GM12878 (cell line): ENCODE data around the gene DEGS2. TPM values are rescaled to one million over a fixed set of nuclear protein-coding genes. Genes with fewer than 3 reads are reported as not detected.

Source experiments
- ATAC-seq: fragments of 200-7000 bp; cut with Tn5 transposase; 3 replicates; pipeline ENCODE4 v1.9.1; 2020; ENCODE audit warnings: mild to moderate bottlenecking, moderate library complexity
- BruUV-seq: library from RNA; stranded (reverse); fragments of 400-500 nt; replicated peaks from 2 replicates; lab custom pipeline; 2021; lab: Mats Ljungman, UMichigan
- CTCF ChIA-PET: fragments of 300-600 bp; sonication (Branson Sonifier 250); formaldehyde crosslinking; extraction: SDS; loops from one replicate; lab custom pipeline; 2021; ENCODE audit warnings: inconsistent platforms; lab: Yijun Ruan, JAX
- POLR2A ChIA-PET: fragments of 350-600 bp; formaldehyde crosslinking; extraction: SDS; loops from one replicate; lab custom pipeline; 2021; ENCODE audit warnings: inconsistent platforms; lab: Charles Lee
- RAD21 ChIA-PET: fragments of 300-600 bp; sonication (Branson Sonifier 250); formaldehyde crosslinking; loops from one replicate; lab custom pipeline; 2023; ENCODE audit warnings: antibody characterized with exemption; ENCODE audit not compliant: unreplicated experiment; lab: Charles Lee
- SMC1A ChIA-PET: fragments of 300-600 bp; sonication (Branson Sonifier 250); formaldehyde crosslinking; loops from one replicate; lab custom pipeline; 2023; ENCODE audit not compliant: unreplicated experiment, uncharacterized antibody; lab: Charles Lee
- DNase-seq: peaks from one replicate; pipeline ENCODE4 v3.0.0-alpha.2; 2011; ENCODE audit warnings: low read depth, low spot score
- FAIRE-seq: peaks from 3 replicates; lab custom pipeline; 2011; peaks lifted over from hg19 to GRCh38; lab: Jason Lieb, UNC
- H2AFZ ChIP-seq: 2 replicates; pipeline ENCODE4 v1.6.0; 2011; ENCODE audit warnings: low read depth, low read length, control low read depth; ENCODE audit not compliant: control insufficient read depth
- H3K27ac ChIP-seq: 2 replicates; pipeline ENCODE4 v1.5.1; 2011; ENCODE audit warnings: control low read depth; ENCODE audit not compliant: control insufficient read depth, insufficient read depth
- H3K27me3 ChIP-seq, 2 experiments: replicated peaks in 1 of 2; 2 replicates each; pipeline versions ENCODE4 v1.6.0 to v1.6.1; 2011; ENCODE audit warnings: low read length in 1 of 2; ENCODE audit not compliant: control insufficient read depth in 2 of 2, insufficient read depth in 2 of 2
- H3K36me3 ChIP-seq, 2 experiments: 2 replicates each; pipeline ENCODE4 v1.5.1; 2011; ENCODE audit warnings: low read length in 1 of 2; ENCODE audit not compliant: control insufficient read depth in 2 of 2, insufficient read depth in 2 of 2
- H3K4me1 ChIP-seq: 2 replicates; pipeline ENCODE4 v1.6.1; 2011; ENCODE audit warnings: mild to moderate bottlenecking, low read length, moderate library complexity, mixed read lengths; ENCODE audit not compliant: control insufficient read depth, insufficient read depth
- H3K4me2 ChIP-seq: 2 replicates; pipeline ENCODE4 v1.6.0; 2011; ENCODE audit warnings: control low read depth; ENCODE audit not compliant: control insufficient read depth, insufficient read depth
- H3K4me3 ChIP-seq: fragments of 200-600 bp; sonication (generic); 2 replicates; pipeline ENCODE4 v1.5.1; 2016
- H3K79me2 ChIP-seq: 2 replicates; pipeline ENCODE4 v1.6.0; 2011; ENCODE audit warnings: low read length; ENCODE audit not compliant: control insufficient read depth, insufficient read depth
- H3K9ac ChIP-seq: 2 replicates; pipeline ENCODE4 v1.8.0; 2011; ENCODE audit warnings: low read length, control low read depth, mixed read lengths; ENCODE audit not compliant: control insufficient read depth, insufficient read depth
- H3K9me3 ChIP-seq: replicated peaks from 3 replicates; pipeline ENCODE4 v1.5.1; 2011; ENCODE audit warnings: mild to moderate bottlenecking, low read length; ENCODE audit not compliant: control insufficient read depth, insufficient read depth
- H4K20me1 ChIP-seq: 2 replicates; pipeline ENCODE4 v1.6.0; 2011; ENCODE audit not compliant: control insufficient read depth, insufficient read depth
- JUNB ChIP-seq: IDR thresholded peaks from 2 replicates; pipeline ENCODE4 v1.6.1; 2016; ENCODE audit warnings: antibody characterized with exemption, mild to moderate bottlenecking
- POLR2A ChIP-seq: IDR thresholded peaks from 2 replicates; pipeline ENCODE4 v1.6.1; 2011; ENCODE audit warnings: low read depth, mild to moderate bottlenecking, low read length
- RB1 ChIP-seq: fragments of 450-650 bp; formaldehyde crosslinking; IDR thresholded peaks from 2 replicates; pipeline ENCODE4 v1.6.1; 2017; ENCODE audit warnings: mild to moderate bottlenecking, borderline replicate concordance
- WGBS: methylation state at CpG from one replicate; pipeline ENCODE4 v1.1.6; 2016; ENCODE audit warnings: low lambda C conversion rate; ENCODE audit not compliant: insufficient replicate concordance, insufficient coverage; ENCODE audit errors: missing lambda C conversion rate; 5-methylcytosine and 5-hydroxymethylcytosine counted together
- in situ Hi-C: fragments of 300-500 bp; cut with MboI; formaldehyde crosslinking; loops from 9 replicates; pipeline ENCODE4 v1.14.3; 2018; ENCODE audit warnings: mixed read lengths
- intact Hi-C: fragments of 100-400 bp; cut with micrococcal nuclease; formaldehyde crosslinking; loops from one replicate; pipeline ENCODE4 v1.14.2; 2022; ENCODE audit not compliant: unreplicated experiment
- polyA plus RNA-seq, 11 experiments: library from polyadenylated mRNA; depleted of rRNA in 4 of 11; unstranded in 6 of 11; stranded (reverse) in 5 of 11; fragments of >200 nt; fragmentation: Nextera tagmentation in 4 of 11; fragmentation: Illumina TruSeq in 1 of 11; extraction: Ambion mirVana in 4 of 11; extraction: Trizol in 1 of 11; gene quantifications; 1 replicate in 1 of 11; 2 replicates in 10 of 11; pipeline versions ENCODE4 v1.2.1 to v1.2.3, GENCODE V29; 2011 to 2016; ENCODE audit warnings: inconsistent platforms in 2 of 11, missing spikeins in 2 of 11, low read depth in 1 of 11
- total RNA-seq, 4 experiments: library from RNA; depleted of rRNA in 3 of 4; stranded (reverse); fragments of >200 nt in 3 of 4; fragmentation: Illumina TruSeq in 1 of 4; extraction: Trizol in 1 of 4; gene quantifications; 2 replicates each; pipeline versions ENCODE4 v1.2.1 to v1.2.3, GENCODE V29; 2013 to 2021
- TF ChIP-seq, protein P1 (sequence below): fragments of 450-650 bp; IDR thresholded peaks from 2 replicates; pipeline ENCODE4 v1.6.1; 2017; ENCODE audit warnings: mild to moderate bottlenecking
- TF ChIP-seq, protein P2 (sequence below): fragments of 150-350 bp; IDR thresholded peaks from 2 replicates; pipeline ENCODE4 v1.6.1; 2016; ENCODE audit warnings: low read depth, low read length
- TF ChIP-seq, protein P3 (sequence below): fragments of 450-650 bp; IDR thresholded peaks from 2 replicates; pipeline ENCODE4 v1.6.1; 2018; ENCODE audit warnings: mild to moderate bottlenecking, low read depth, moderate library complexity; ENCODE audit not compliant: partially characterized antibody

DEGS2 gene
- total and polyA plus RNA-seq, 10 of the 15 experiments (the other 5 are each of a cell fraction or from before 2014, with no cell fraction given): 0.01 to 2.5 (median 0.45) TPM; not detected in 1

DNA sequence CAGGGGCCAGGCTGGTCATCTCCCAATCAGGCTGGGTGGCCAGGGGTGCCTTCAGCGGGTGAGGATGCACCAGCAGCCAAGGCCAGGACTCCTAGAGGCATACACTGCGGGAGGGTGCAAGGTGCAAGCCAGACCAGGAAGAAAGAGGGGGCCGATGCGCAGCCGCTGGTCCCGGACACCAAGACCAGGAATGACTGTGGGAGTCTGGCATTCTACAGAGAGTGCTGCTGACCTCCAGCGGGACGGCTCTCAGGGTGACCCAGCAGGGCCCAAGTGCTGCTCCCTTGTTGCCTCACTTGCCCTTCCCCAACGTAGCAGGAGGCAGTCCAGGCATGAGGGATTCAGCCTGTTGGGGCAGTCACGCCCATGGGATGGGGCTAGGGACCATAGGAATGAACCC lies 35.8 kb downstream of the DEGS2 start:
- POLR2A ChIA-PET: no interaction called here
- no peaks in the 10 kb centered on the region for H3K4me1 ChIP-seq
- no peaks in the 10 kb centered on the region for H4K20me1 ChIP-seq
- intact Hi-C loops (no loop called here), in situ Hi-C loops (no loop called here)
- no peaks in the 10 kb centered on the region for H3K9me3 ChIP-seq
- no peak overlapping the region for H2AFZ ChIP-seq
- WGBS: 99% methylated on average over 10 of the region's 10 CpGs
- RAD21 ChIA-PET: no interaction called here
- TF ChIP-seq POLR2A (0 out of 2 replicates have a peak, but pooled peaks have one; percentile 33), RB1 (no peak)
- no peak overlapping the region for H3K4me2 ChIP-seq
- no peak overlapping the region for H3K27ac ChIP-seq
- no peak overlapping the region for H3K9ac ChIP-seq
- CTCF ChIA-PET: no interaction called here
- no peaks in the 10 kb centered on the region for H3K79me2 ChIP-seq
- DNase-seq (no peak), ATAC-seq (no peak), FAIRE-seq (no peak)
- peaks cover 24 to 31% of the 10 kb centered on the region in 2 experiments; a peak in 3 of 4 replicates for H3K36me3 ChIP-seq
- BruUV-seq: no TSS peak
- no peak overlapping the region for H3K4me3 ChIP-seq
- SMC1A ChIA-PET: no interaction called here
- no peaks in the 10 kb centered on the region for H3K27me3 ChIP-seq

DNA sequence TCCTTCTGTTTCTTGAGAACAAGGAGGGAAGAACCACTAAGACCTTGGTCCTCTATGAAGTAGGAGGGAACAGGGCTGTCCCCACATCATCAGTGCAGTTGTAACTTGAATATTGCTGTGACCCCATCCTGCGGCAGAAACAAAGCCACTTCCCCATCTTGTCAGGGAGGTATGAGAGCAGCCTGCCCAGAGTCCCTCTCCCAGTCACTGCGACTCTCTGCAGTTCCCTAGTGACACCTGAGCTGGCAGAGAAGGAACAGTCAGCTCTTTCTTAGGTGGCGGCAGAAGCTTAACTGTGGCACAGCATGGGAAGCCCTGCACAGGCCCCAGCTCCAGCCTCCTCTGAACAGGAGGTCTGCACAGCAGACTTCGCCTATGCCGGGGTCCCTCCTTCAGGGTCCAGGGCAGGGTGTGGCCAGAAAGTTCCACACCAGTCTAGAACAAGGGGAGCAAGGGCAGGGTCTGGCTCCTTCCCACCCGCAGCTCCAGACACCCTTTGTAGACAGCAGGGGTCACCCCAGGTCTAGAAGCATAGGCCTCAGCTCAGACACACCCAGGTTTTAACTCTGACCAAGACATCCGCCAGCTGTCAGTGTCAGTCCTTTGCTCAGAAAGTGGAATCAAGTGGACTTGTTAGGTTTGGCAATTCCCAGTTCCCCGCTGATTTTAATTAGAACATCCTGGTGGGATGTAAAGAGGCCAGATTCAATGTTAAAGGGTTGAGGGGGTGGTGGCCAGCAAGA lies 36.8 kb downstream of the DEGS2 start:
- CTCF ChIA-PET: interaction anchor here (1.3 to 1.8 kb wide), 3 partner anchors 10 to 51 kb away, joined by 3 to 5 read pairs (median 3); no protein-coding TSS in a partner anchor
- Histone ChIP-seq H3K9me3 (no peaks in the 10 kb centered on the region), H3K4me3 (no peak overlapping the region), H3K4me1 (no peaks in the 10 kb centered on the region), H3K27ac (no peak overlapping the region), H2AFZ (no peak overlapping the region), H3K36me3 (peaks cover 24 to 31% of the 10 kb centered on the region in 2 experiments; a peak in 3 of 4 replicates), H3K9ac (no peak overlapping the region), H3K79me2 (no peaks in the 10 kb centered on the region), H3K4me2 (no peak overlapping the region), H4K20me1 (no peaks in the 10 kb centered on the region), H3K27me3 (no peaks in the 10 kb centered on the region)
- RAD21 ChIA-PET: no interaction called here
- WGBS: 96% methylated on average over 8 of the region's 8 CpGs
- intact Hi-C loops (no loop called here), in situ Hi-C loops (no loop called here)
- ATAC-seq: no peak
- no peak for DNase-seq
- POLR2A ChIA-PET: no interaction called here
- no peak for FAIRE-seq
- no TSS peak for BruUV-seq
- SMC1A ChIA-PET: no interaction called here
- TF ChIP-seq, protein P1, sequence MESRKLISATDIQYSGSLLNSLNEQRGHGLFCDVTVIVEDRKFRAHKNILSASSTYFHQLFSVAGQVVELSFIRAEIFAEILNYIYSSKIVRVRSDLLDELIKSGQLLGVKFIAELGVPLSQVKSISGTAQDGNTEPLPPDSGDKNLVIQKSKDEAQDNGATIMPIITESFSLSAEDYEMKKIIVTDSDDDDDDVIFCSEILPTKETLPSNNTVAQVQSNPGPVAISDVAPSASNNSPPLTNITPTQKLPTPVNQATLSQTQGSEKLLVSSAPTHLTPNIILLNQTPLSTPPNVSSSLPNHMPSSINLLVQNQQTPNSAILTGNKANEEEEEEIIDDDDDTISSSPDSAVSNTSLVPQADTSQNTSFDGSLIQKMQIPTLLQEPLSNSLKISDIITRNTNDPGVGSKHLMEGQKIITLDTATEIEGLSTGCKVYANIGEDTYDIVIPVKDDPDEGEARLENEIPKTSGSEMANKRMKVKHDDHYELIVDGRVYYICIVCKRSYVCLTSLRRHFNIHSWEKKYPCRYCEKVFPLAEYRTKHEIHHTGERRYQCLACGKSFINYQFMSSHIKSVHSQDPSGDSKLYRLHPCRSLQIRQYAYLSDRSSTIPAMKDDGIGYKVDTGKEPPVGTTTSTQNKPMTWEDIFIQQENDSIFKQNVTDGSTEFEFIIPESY: no peak
- TF ChIP-seq JUNB (no peak), POLR2A (0 out of 2 replicates have a peak, but pooled peaks have one; percentile 26)
- TF ChIP-seq, protein P2, sequence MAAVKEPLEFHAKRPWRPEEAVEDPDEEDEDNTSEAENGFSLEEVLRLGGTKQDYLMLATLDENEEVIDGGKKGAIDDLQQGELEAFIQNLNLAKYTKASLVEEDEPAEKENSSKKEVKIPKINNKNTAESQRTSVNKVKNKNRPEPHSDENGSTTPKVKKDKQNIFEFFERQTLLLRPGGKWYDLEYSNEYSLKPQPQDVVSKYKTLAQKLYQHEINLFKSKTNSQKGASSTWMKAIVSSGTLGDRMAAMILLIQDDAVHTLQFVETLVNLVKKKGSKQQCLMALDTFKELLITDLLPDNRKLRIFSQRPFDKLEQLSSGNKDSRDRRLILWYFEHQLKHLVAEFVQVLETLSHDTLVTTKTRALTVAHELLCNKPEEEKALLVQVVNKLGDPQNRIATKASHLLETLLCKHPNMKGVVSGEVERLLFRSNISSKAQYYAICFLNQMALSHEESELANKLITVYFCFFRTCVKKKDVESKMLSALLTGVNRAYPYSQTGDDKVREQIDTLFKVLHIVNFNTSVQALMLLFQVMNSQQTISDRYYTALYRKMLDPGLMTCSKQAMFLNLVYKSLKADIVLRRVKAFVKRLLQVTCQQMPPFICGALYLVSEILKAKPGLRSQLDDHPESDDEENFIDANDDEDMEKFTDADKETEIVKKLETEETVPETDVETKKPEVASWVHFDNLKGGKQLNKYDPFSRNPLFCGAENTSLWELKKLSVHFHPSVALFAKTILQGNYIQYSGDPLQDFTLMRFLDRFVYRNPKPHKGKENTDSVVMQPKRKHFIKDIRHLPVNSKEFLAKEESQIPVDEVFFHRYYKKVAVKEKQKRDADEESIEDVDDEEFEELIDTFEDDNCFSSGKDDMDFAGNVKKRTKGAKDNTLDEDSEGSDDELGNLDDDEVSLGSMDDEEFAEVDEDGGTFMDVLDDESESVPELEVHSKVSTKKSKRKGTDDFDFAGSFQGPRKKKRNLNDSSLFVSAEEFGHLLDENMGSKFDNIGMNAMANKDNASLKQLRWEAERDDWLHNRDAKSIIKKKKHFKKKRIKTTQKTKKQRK: no peak
- TF ChIP-seq, protein P3, sequence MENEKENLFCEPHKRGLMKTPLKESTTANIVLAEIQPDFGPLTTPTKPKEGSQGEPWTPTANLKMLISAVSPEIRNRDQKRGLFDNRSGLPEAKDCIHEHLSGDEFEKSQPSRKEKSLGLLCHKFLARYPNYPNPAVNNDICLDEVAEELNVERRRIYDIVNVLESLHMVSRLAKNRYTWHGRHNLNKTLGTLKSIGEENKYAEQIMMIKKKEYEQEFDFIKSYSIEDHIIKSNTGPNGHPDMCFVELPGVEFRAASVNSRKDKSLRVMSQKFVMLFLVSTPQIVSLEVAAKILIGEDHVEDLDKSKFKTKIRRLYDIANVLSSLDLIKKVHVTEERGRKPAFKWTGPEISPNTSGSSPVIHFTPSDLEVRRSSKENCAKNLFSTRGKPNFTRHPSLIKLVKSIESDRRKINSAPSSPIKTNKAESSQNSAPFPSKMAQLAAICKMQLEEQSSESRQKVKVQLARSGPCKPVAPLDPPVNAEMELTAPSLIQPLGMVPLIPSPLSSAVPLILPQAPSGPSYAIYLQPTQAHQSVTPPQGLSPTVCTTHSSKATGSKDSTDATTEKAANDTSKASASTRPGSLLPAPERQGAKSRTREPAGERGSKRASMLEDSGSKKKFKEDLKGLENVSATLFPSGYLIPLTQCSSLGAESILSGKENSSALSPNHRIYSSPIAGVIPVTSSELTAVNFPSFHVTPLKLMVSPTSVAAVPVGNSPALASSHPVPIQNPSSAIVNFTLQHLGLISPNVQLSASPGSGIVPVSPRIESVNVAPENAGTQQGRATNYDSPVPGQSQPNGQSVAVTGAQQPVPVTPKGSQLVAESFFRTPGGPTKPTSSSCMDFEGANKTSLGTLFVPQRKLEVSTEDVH: no peak
